Adrenal gland (tissue), 5 donors: ENCODE results near the gene PCDHB12.
"Not testable (repeated sequence)": the region's sequence is repeated elsewhere in the genome, so short reads cannot be mapped to it uniquely, and the experiment has no call there.

Source experiments
- CTCF ChIP-seq, 6 experiments: fragments of 450-650 bp in 4 of 6; fragments of 200-600 bp in 2 of 6; sonication (generic) in 1 of 6; IDR thresholded peaks; 1 replicate in 5 of 6; 2 replicates in 1 of 6; pipeline versions ENCODE4 v1.5.1 to v1.8.0; 2016 to 2021; ENCODE audit warnings: antibody characterized with exemption in 6 of 6, mild to moderate bottlenecking in 2 of 6, moderate library complexity in 1 of 6
- POLR2A ChIP-seq, 2 donors: fragments of 450-650 bp; IDR thresholded peaks; one replicate each; pipeline ENCODE4 v1.6.1; 2017; ENCODE audit warnings: antibody characterized with exemption in 2 of 2, mild to moderate bottlenecking in 2 of 2, moderate library complexity in 1 of 2
- donor health status: DM: no; HTN: no; CAD: no.

- TF ChIP-seq POLR2A, CTCF (IDR thresholded peaks at IDR 0.05): not testable (repeated sequence)
These were observed 19.4 kb upstream of the PCDHB12 start for GRCh38 chr5:141189131-141189530.
